Neural progenitor cell (in vitro differentiated cells): Measurements from ENCODE around the gene ARHGAP33. TPM values are rescaled to one million over a fixed set of nuclear protein-coding genes. Genes with fewer than 3 reads are reported as not detected.
A peak's percentile ranks its signal among the peaks of the same experiment; 100 is the strongest.

ENCODE experiments used
- DNase-seq: peaks from one replicate; pipeline ENCODE4 v3.0.0-alpha.2; 2016; ENCODE audit warnings: low spot score
- H2AFZ ChIP-seq: fragments of 200-600 bp; sonication (generic); replicated peaks from 2 replicates; pipeline ENCODE4 v1.6.1; 2016; ENCODE audit warnings: antibody characterized with exemption
- H3F3A ChIP-seq: fragments of 200-600 bp; sonication (generic); 2 replicates; pipeline ENCODE4 v1.6.1; 2016; ENCODE audit warnings: antibody characterized with exemption, low read depth
- H3K27ac ChIP-seq: fragments of 200-600 bp; sonication (generic); 2 replicates; pipeline ENCODE4 v1.5.1; 2016; ENCODE audit warnings: mild to moderate bottlenecking
- H3K27me3 ChIP-seq: fragments of 200-600 bp; sonication (generic); 2 replicates; pipeline ENCODE4 v1.6.1; 2016; ENCODE audit warnings: mild to moderate bottlenecking, moderate library complexity
- H3K36me3 ChIP-seq: fragments of 200-600 bp; sonication (generic); 2 replicates; pipeline ENCODE4 v1.5.1; 2016
- H3K4me1 ChIP-seq: fragments of 200-600 bp; sonication (generic); 2 replicates; pipeline ENCODE4 v1.6.1; 2016; ENCODE audit warnings: mixed run types
- H3K4me2 ChIP-seq: fragments of 200-600 bp; sonication (generic); 2 replicates; pipeline ENCODE4 v1.6.1; 2016
- H3K4me3 ChIP-seq: fragments of 200-600 bp; sonication (generic); 2 replicates; pipeline ENCODE4 v1.5.1; 2016
- H3K79me2 ChIP-seq: fragments of 200-600 bp; sonication (generic); 2 replicates; pipeline ENCODE4 v1.6.1; 2016; ENCODE audit warnings: low read depth
- H3K9ac ChIP-seq: fragments of 200-600 bp; sonication (generic); 2 replicates; pipeline ENCODE4 v1.6.1; 2016
- H3K9me3 ChIP-seq: fragments of 200-600 bp; sonication (generic); 2 replicates; pipeline ENCODE4 v1.5.1; 2016; ENCODE audit warnings: low read depth
- H4K20me1 ChIP-seq: fragments of 200-600 bp; sonication (generic); 2 replicates; pipeline ENCODE4 v1.6.1; 2016; ENCODE audit warnings: low read depth
- H3K27ac Mint-ChIP-seq: 3 replicates; pipeline ENCODE4 v1.8.0; 2021; ENCODE audit warnings: mixed read lengths
- H3K27me3 Mint-ChIP-seq: 2 replicates; pipeline ENCODE4 v1.8.0; 2022; ENCODE audit warnings: low read depth, mild to moderate bottlenecking, inconsistent platforms, moderate library complexity, mixed read lengths; ENCODE audit not compliant: insufficient read depth
- H3K36me3 Mint-ChIP-seq: 3 replicates; pipeline ENCODE4 v1.8.0; 2021; ENCODE audit warnings: mixed read lengths
- H3K4me1 Mint-ChIP-seq: 3 replicates; pipeline ENCODE4 v1.8.0; 2021; ENCODE audit warnings: mixed read lengths
- H3K4me3 Mint-ChIP-seq: 3 replicates; pipeline ENCODE4 v1.8.0; 2021; ENCODE audit warnings: mild to moderate bottlenecking, moderate library complexity, mixed read lengths
- H3K9me3 Mint-ChIP-seq: 3 replicates; pipeline ENCODE4 v1.8.0; 2020; ENCODE audit warnings: mixed read lengths
- EZH2 ChIP-seq: fragments of 200-600 bp; sonication (generic); IDR thresholded peaks from 2 replicates; pipeline ENCODE4 v1.6.1; 2017; ENCODE audit warnings: antibody characterized with exemption, mild to moderate bottlenecking, moderate library complexity
- EZH2phosphoT487 ChIP-seq: fragments of 200-600 bp; sonication (generic); IDR thresholded peaks from 2 replicates; pipeline ENCODE4 v1.6.1; 2017; ENCODE audit warnings: antibody characterized with exemption
- total RNA-seq: library from RNA; depleted of rRNA; stranded (reverse); fragments of >200 nt; gene quantifications from 2 replicates; pipeline ENCODE4 v1.2.3, GENCODE V29; 2015; ENCODE audit warnings: low replicate concordance
- TF ChIP-seq, protein P1 (sequence below): fragments of 200-600 bp; sonication (generic); IDR thresholded peaks from 2 replicates; pipeline ENCODE4 v1.5.1; 2017; ENCODE audit warnings: antibody characterized with exemption, mild to moderate bottlenecking

Gene ARHGAP33
- total RNA-seq, 1 donor from 2014 or later: 6.5 TPM

DNA sequence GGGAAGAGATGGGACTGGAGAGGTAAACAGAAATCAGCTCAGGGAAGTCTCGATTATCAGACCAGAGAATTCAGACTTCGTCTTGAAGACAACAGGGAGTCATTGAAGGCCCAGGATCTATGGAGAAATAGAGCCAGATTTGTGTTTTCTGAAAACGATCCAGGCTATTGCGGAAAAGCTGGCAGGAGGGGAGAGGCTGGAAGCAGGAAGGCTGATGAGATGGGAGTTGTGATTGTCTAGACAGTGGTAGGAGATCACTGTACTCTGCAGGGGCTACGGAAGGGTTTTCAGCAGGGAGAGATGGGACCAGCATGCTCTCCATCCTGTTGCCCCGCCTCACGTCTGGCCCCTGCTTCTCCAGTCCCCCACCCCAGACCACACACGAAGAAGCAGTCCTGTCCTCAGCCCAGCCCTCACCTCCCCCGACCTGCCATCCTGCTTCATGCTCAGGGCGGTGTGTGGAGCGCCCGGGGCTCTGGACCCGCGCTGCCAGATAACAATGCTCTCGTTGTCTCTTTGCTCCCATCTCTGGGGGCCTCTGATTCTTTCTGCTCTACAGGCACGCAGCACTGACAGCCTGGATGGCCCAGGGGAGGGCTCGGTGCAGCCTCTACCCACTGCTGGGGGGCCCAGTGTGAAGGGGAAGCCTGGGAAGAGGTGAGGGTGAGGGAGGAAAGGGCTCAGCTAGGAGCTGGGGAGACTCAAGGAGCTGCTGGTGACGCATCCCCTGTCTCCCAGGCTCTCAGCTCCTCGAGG, 1.9 kb downstream of the ARHGAP33 start:
- H3K9me3 Mint-ChIP-seq: no peaks in the 10 kb centered on the region
- peak overlapping the region; percentile 91 for H3K4me3 Mint-ChIP-seq
- Histone ChIP-seq H3K4me1 (peaks cover 23% of the 10 kb centered on the region), H2AFZ (no peak overlapping the region), H3K79me2 (no peaks in the 10 kb centered on the region), H3K4me3 (no peak overlapping the region), H3K9ac (no peak overlapping the region), H3K4me2 (peak overlapping the region; percentile 84), H3K9me3 (no peaks in the 10 kb centered on the region), H3K27me3 (peaks cover 22% of the 10 kb centered on the region), H4K20me1 (peaks cover 30% of the 10 kb centered on the region), H3F3A (peaks cover 21% of the 10 kb centered on the region), H3K36me3 (no peaks in the 10 kb centered on the region), H3K27ac (no peak overlapping the region)
- TF ChIP-seq, protein P1, sequence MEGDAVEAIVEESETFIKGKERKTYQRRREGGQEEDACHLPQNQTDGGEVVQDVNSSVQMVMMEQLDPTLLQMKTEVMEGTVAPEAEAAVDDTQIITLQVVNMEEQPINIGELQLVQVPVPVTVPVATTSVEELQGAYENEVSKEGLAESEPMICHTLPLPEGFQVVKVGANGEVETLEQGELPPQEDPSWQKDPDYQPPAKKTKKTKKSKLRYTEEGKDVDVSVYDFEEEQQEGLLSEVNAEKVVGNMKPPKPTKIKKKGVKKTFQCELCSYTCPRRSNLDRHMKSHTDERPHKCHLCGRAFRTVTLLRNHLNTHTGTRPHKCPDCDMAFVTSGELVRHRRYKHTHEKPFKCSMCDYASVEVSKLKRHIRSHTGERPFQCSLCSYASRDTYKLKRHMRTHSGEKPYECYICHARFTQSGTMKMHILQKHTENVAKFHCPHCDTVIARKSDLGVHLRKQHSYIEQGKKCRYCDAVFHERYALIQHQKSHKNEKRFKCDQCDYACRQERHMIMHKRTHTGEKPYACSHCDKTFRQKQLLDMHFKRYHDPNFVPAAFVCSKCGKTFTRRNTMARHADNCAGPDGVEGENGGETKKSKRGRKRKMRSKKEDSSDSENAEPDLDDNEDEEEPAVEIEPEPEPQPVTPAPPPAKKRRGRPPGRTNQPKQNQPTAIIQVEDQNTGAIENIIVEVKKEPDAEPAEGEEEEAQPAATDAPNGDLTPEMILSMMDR: no peak
- TF ChIP-seq EZH2: no peak
- TF ChIP-seq EZH2phosphoT487: no peak
- H3K4me1 Mint-ChIP-seq: peaks cover 24% of the 10 kb centered on the region
- peak; percentile 64 for DNase-seq
- no peak overlapping the region for H3K27ac Mint-ChIP-seq
- H3K27me3 Mint-ChIP-seq: peaks cover 7% of the 10 kb centered on the region
- H3K36me3 Mint-ChIP-seq: peaks cover 5% of the 10 kb centered on the region

GRCh38 chr19:35777961-35778360, 2.6 kb downstream of the ARHGAP33 start:
- Mint-ChIP-seq H3K4me3 (peak overlapping the region; percentile 64), H3K9me3 (no peaks in the 10 kb centered on the region), H3K36me3 (peaks cover 5% of the 10 kb centered on the region), H3K4me1 (peaks cover 24% of the 10 kb centered on the region), H3K27me3 (peaks cover 7% of the 10 kb centered on the region), H3K27ac (no peak overlapping the region)
- H3K4me1 ChIP-seq: peaks cover 23% of the 10 kb centered on the region
- peaks cover 31% of the 10 kb centered on the region for H4K20me1 ChIP-seq
- H3K9ac ChIP-seq: no peak overlapping the region
- no peaks in the 10 kb centered on the region for H3K79me2 ChIP-seq
- no peak overlapping the region for H3K4me2 ChIP-seq
- H3K27ac ChIP-seq: no peak overlapping the region
- DNase-seq: no peak
- H3F3A ChIP-seq: peaks cover 21% of the 10 kb centered on the region
- H3K27me3 ChIP-seq: peaks cover 18% of the 10 kb centered on the region
- no peak overlapping the region for H3K4me3 ChIP-seq
- no peaks in the 10 kb centered on the region for H3K9me3 ChIP-seq
- H2AFZ ChIP-seq: no peak overlapping the region
- H3K36me3 ChIP-seq: no peaks in the 10 kb centered on the region
- TF ChIP-seq EZH2 (no peak), EZH2phosphoT487 (no peak)
- TF ChIP-seq, protein P1: no peak

DNA sequence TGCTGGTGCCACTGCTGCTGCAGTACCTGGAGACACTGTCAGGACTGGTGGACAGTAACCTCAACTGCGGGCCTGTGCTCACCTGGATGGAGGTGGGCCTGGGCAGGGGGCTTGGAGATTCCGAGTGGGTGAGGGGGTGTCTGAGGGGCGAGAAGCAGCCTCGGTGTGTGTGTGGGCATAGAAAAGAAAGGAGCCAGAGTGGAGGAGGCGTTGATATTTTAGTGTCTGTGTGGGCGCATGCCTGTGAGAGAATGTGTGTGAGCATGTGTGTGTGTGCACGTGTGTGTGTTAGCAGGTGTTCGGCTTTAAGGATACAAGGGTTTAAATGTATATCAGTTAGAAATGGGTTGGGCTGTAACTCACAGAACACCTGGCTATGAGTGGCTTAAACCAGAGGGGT, 3.7 kb downstream of the ARHGAP33 start:
- Histone ChIP-seq H3K4me3 (no peak overlapping the region), H3K9ac (no peak overlapping the region), H3K79me2 (no peaks in the 10 kb centered on the region), H3F3A (peaks cover 29% of the 10 kb centered on the region), H3K27ac (no peak overlapping the region), H4K20me1 (peaks cover 38% of the 10 kb centered on the region), H3K36me3 (no peaks in the 10 kb centered on the region), H3K4me2 (no peak overlapping the region), H2AFZ (no peak overlapping the region), H3K27me3 (peaks cover 18% of the 10 kb centered on the region), H3K4me1 (peaks cover 25% of the 10 kb centered on the region), H3K9me3 (no peaks in the 10 kb centered on the region)
- H3K9me3 Mint-ChIP-seq: no peaks in the 10 kb centered on the region
- no peak overlapping the region for H3K27ac Mint-ChIP-seq
- peaks cover 7% of the 10 kb centered on the region for H3K27me3 Mint-ChIP-seq
- H3K36me3 Mint-ChIP-seq: peaks cover 5% of the 10 kb centered on the region
- no peak for DNase-seq
- H3K4me3 Mint-ChIP-seq: no peak overlapping the region
- peaks cover 24% of the 10 kb centered on the region for H3K4me1 Mint-ChIP-seq
- TF ChIP-seq EZH2phosphoT487 (no peak), EZH2 (no peak)
- TF ChIP-seq, protein P1: no peak
